Measurements from ENCODE around the gene HOXA5. TPM values are rescaled to one million over a fixed set of nuclear protein-coding genes. Genes with fewer than 3 reads are reported as not detected.

The HOXA5 gene
- total and polyA plus RNA-seq, 11 donors: 0.07 to 2.8 (median 0.36) TPM; not detected in 7

DNA sequence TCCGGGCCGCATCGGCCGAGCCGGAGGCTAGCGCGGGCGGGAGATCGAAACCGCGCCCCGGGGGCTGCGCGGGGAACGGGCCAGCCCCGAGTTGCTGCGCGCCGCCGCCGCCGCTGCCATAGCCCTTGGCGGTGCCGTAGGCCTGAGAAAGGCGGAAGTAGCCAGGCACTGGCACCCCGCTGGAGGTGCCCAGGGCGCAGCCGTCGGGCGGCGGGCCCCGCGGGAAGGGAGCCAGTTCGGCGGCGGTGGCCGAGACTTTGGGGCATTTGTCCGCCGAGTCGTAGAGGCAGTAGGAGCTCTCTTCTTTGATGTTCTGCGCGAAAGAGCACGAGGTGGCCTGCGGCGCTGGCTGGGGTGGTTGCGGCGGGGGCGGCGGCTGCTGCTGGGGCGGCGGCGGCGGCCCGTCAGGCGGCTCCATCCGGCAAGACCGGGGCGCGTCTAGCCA is 30.1 kb upstream of the HOXA5 start:
- 1 to 2% (median 1%) methylated on average over 17 to 59 of the region's 59 CpGs for WGBS, 4 donors
- Histone ChIP-seq H3K27me3 (peaks cover 88 to 100% (median 99%) of the 10 kb centered on the region in 9 donors), H3K36me3 (no peaks in the 10 kb centered on the region), H3K4me3 (peak overlapping the region; percentile 25 to 59 (median 41)), H3K4me1 (peaks cover 0 to 41% (median 20%) of the 10 kb centered on the region in 12 donors), H3K9me3 (no peaks in the 10 kb centered on the region), H3K27ac (peak overlapping the region in 1 of 12 donors; percentile 91)
- DNase-seq (peak in 1 of 5 donors; percentile 64), ATAC-seq (peak in 2 of 4 donors; percentile 35 to 56)
- TF ChIP-seq, protein P1, sequence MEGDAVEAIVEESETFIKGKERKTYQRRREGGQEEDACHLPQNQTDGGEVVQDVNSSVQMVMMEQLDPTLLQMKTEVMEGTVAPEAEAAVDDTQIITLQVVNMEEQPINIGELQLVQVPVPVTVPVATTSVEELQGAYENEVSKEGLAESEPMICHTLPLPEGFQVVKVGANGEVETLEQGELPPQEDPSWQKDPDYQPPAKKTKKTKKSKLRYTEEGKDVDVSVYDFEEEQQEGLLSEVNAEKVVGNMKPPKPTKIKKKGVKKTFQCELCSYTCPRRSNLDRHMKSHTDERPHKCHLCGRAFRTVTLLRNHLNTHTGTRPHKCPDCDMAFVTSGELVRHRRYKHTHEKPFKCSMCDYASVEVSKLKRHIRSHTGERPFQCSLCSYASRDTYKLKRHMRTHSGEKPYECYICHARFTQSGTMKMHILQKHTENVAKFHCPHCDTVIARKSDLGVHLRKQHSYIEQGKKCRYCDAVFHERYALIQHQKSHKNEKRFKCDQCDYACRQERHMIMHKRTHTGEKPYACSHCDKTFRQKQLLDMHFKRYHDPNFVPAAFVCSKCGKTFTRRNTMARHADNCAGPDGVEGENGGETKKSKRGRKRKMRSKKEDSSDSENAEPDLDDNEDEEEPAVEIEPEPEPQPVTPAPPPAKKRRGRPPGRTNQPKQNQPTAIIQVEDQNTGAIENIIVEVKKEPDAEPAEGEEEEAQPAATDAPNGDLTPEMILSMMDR (IDR thresholded peaks at IDR 0.05): no peak
- TF ChIP-seq POLR2A (IDR thresholded peaks at IDR 0.05): no peak
- intact Hi-C loops (cut with DNase I): loop anchor here in 1 of 10 donors (10.0 kb wide), 1 partner anchor 1309 kb away; no protein-coding TSS in a partner anchor

DNA sequence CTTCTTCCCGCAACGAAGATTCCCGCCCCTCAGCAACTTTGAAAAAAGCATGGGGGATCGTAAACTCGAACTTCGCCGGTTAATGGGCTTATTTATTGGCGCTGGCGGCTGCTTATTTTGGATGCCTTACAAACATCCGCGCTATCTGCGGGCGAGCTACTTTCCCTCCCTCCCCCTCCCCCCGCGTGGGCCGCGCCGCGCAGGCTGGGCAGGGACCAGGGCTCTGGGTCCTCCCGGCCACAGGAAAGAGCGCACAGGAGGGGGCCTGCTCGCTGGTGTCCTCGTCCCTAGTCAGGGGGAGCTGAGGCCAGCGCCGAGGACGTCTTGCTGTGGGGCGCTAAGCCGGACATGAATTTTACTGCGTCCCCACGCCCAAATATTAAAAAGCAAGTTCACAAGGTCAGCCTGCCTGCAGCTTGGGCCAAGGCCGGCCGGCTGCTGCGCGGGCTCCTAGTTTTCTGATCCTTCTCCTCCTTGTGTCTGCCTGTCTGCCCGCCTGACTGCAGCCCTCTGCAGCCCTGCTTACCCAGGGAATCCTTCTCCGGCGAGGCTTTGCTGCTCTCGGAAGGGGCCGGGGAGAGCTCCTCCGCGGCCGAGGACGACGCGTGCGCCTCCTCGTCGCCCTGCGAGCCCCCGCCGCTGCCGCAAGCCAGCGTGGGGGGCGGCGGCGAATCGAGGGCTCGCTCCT is 29.5 kb upstream of the HOXA5 start:
- peak in 1 of 4 donors; percentile 39 for ATAC-seq
- peak in 1 of 5 donors; percentile 58 for DNase-seq
- 1 to 2% (median 1%) methylated on average over 26 to 58 of the region's 58 CpGs for WGBS, 4 donors

DNA sequence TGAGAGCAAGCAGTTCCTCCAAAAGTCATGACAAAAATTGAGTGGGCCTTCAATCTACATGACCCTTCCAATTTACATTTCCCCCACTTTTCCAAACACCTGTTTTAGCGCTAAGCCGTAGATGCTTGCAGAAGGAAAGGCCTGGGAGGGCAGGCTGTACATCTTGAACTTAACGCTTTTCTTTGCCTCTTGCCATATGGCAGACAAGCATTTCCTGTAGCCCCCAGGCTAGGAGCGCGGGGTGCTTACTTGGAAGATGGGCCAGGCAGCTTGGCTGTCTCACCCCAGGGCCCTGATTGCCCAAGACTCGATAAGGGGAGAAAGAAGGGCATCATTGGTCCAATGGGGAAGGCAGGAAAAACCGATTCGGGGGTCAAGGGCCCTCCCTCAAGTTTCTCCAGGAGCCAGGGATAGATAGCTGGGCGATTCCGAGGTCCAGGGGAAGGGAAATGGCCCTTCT is 28.9 kb upstream of the HOXA5 start:
- DNase-seq (peak in 1 of 5 donors; percentile 27), ATAC-seq (no peak)
- Histone ChIP-seq H3K9me3 (no peaks in the 10 kb centered on the region), H3K27me3 (peaks cover 86 to 100% (median 99%) of the 10 kb centered on the region in 9 donors), H3K27ac (peak overlapping the region in 1 of 12 donors; percentile 91), H3K4me1 (peaks cover 0 to 41% (median 20%) of the 10 kb centered on the region in 12 donors), H3K4me3 (peak overlapping the region in 1 of 12 donors; percentile 59), H3K36me3 (no peaks in the 10 kb centered on the region)
- intact Hi-C loops (cut with DNase I): loop anchor here in 1 of 10 donors (10.0 kb wide), 1 partner anchor 1308 kb away; no protein-coding TSS in a partner anchor
- WGBS, 4 donors: 6 to 11% (median 8%) methylated on average over 10 of the region's 10 CpGs
- TF ChIP-seq, protein P1 (IDR thresholded peaks at IDR 0.05): no peak
- no peak for TF ChIP-seq POLR2A (IDR thresholded peaks at IDR 0.05)

More for the DNA sequence above, 29.5 kb upstream of the HOXA5 start:
- Histone ChIP-seq H3K4me1 (peaks cover 0 to 41% (median 20%) of the 10 kb centered on the region in 12 donors), H3K4me3 (peak overlapping the region; percentile 25 to 59 (median 41)), H3K27me3 (peaks cover 88 to 100% (median 99%) of the 10 kb centered on the region in 9 donors), H3K27ac (peak overlapping the region in 1 of 12 donors; percentile 91), H3K9me3 (no peaks in the 10 kb centered on the region), H3K36me3 (no peaks in the 10 kb centered on the region)
- TF ChIP-seq, protein P1 (IDR thresholded peaks at IDR 0.05): no peak
- no peak for TF ChIP-seq POLR2A (IDR thresholded peaks at IDR 0.05)
- intact Hi-C loops (cut with DNase I): loop anchor here in 1 of 10 donors (10.0 kb wide), 1 partner anchor 1308 kb away; no protein-coding TSS in a partner anchor

Data from heart left ventricle (tissue), 16 donors.